ENCODE results near the gene DENND4B. TPM values are rescaled to one million over a fixed set of nuclear protein-coding genes. Genes with fewer than 3 reads are reported as not detected.

Gene DENND4B
- total and polyA plus RNA-seq, 2 of the 4 experiments (the other 2 are of a cell fraction): 1.8 to 25.2 TPM

DNA sequence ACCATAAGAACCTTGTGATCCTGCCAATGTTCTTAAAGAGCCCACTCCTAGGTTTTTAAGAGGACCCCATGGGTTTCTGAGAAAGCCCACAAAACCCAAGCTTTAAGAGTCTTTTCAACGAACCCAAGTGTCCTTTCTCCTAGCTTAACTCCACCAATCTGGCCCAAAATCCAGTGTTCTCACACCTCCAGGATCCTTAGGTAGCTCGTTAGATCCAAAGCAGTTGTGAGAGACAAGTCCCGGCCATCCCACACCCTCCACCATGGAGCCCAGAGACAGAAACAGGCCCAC lies 1.7 kb downstream of the DENND4B start:
- Histone ChIP-seq H4K91ac (ENCODE audit: insufficient read depth, low read depth, low read length) (no peak overlapping the region), H3K9me3 (ENCODE audit: control insufficient read depth, insufficient read depth, low read length) (no peaks in the 10 kb centered on the region), H3K36me3 (ENCODE audit: control insufficient read depth, insufficient read depth, low read length) (peaks cover 44% of the 10 kb centered on the region), H3K23ac (ENCODE audit: low read depth, low read length) (0 out of 2 replicates have a peak overlapping the region, but pooled peaks have one; percentile 43), H3K18ac (ENCODE audit: low read depth, low read length) (no peak overlapping the region), H2BK20ac (ENCODE audit: low read depth, low read length) (no peak overlapping the region), H2BK15ac (ENCODE audit: low read depth, low read length) (peak overlapping the region; percentile 21; the same call in 1 of the 3 replicates), H3K14ac (replicated peaks; ENCODE audit: low read depth, low read length) (peak overlapping the region; percentile 48), H4K5ac (ENCODE audit: low read depth, low read length) (no peak overlapping the region), H3K79me1 (ENCODE audit: low read depth in 1 of 2, low read length in 2 of 2) (peaks cover 15 to 56% of the 10 kb centered on the region in 2 experiments), H2AK5ac (ENCODE audit: low read depth, low read length) (no peak overlapping the region), H2BK5ac (ENCODE audit: low read depth, low read length, poor library complexity, severe bottlenecking) (no peak overlapping the region), H4K20me1 (ENCODE audit: insufficient read depth, low read length) (peaks cover 11% of the 10 kb centered on the region), H2AFZ (replicated peaks; ENCODE audit: low read length, poor library complexity) (no peak overlapping the region), H3K4me2 (ENCODE audit: low read depth, low read length) (peak overlapping the region; percentile 100; the same call in 1 of the 2 replicates), H3K56ac (ENCODE audit: extremely low read depth, insufficient read depth, low read length) (no peak overlapping the region), H3K27me3 (ENCODE audit: control insufficient read depth, insufficient read depth, low read length) (no peaks in the 10 kb centered on the region), H2AK9ac (replicated peaks; ENCODE audit: low read depth, low read length, poor library complexity) (peak overlapping the region; percentile 99), H3K9ac (ENCODE audit: low read depth, low read length) (peak overlapping the region; percentile 98; the same call in 1 of the 2 replicates), H4K8ac (ENCODE audit: low read depth in 2 of 2, low read length in 2 of 2) (peak overlapping the region in 1 of 2 experiments; percentile 21; a peak in 2 of 4 replicates), H3K4ac (ENCODE audit: low read depth, low read length) (no peak overlapping the region; the same call in 1 of the 2 replicates), H3K9me1 (ENCODE audit: insufficient read depth, low read length) (peaks cover 18% of the 10 kb centered on the region; the same call in 1 of the 2 replicates), H3K27ac (ENCODE audit: insufficient read depth, low read length) (no peak overlapping the region), H2BK120ac (ENCODE audit: low read depth, low read length) (0 out of 2 replicates have a peak overlapping the region, but pooled peaks have one; percentile 13), H3K4me3 (ENCODE audit: insufficient read depth, low read depth, low read length) (no peak overlapping the region), H3K4me1 (ENCODE audit: control insufficient read depth, insufficient read depth, low read length) (peaks cover 9% of the 10 kb centered on the region)
- intact Hi-C loops (cut with micrococcal nuclease): no loop called here
- no TSS peak for BruUV-seq (replicated peaks)
- dilution Hi-C loops (cut with HindIII; ENCODE audit: low sequenced_read_pairs, unreplicated experiment): no loop called here
- 100% methylated on average over 1 of the region's 3 CpGs; no CpG with 5 or more reads in 1 of the 2 experiments for WGBS, 2 experiments (ENCODE audit: extremely low coverage in 2 of 2, insufficient read length in 1 of 2)
- TF ChIP-seq MAFK (IDR thresholded peaks at IDR 0.05; ENCODE audit: low read depth, low read length) (no peak), RFX5 (IDR thresholded peaks at IDR 0.05; ENCODE audit: low read depth, low read length) (no peak), MXI1 (IDR thresholded peaks at IDR 0.05; ENCODE audit: borderline replicate concordance, low read depth, low read length) (no peak), BHLHE40 (IDR thresholded peaks at IDR 0.05; ENCODE audit: low read depth, low read length) (no peak), POLR2A (IDR thresholded peaks at IDR 0.05; ENCODE audit: low read depth, low read length) (no peak), RCOR1 (IDR thresholded peaks at IDR 0.05; ENCODE audit: insufficient replicate concordance, low read length) (no peak), NFE2L2 (IDR thresholded peaks at IDR 0.05; ENCODE audit: low read depth, low read length) (no peak), CEBPB (IDR thresholded peaks at IDR 0.05; ENCODE audit: low read depth, low read length) (no peak), MAZ (IDR thresholded peaks at IDR 0.05; ENCODE audit: borderline replicate concordance, low read depth, low read length) (no peak)
- TF ChIP-seq, protein P1, sequence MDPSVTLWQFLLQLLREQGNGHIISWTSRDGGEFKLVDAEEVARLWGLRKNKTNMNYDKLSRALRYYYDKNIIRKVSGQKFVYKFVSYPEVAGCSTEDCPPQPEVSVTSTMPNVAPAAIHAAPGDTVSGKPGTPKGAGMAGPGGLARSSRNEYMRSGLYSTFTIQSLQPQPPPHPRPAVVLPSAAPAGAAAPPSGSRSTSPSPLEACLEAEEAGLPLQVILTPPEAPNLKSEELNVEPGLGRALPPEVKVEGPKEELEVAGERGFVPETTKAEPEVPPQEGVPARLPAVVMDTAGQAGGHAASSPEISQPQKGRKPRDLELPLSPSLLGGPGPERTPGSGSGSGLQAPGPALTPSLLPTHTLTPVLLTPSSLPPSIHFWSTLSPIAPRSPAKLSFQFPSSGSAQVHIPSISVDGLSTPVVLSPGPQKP (IDR thresholded peaks at IDR 0.05; ENCODE audit: borderline replicate concordance, low read depth, low read length): no peak
- DNase-seq: no peak
- no peak for ATAC-seq (ENCODE audit: low read depth)
- in situ Hi-C loops (cut with MboI; ENCODE audit: low sequenced_read_pairs): loop anchor here (5.0 kb wide), 1 partner anchor 147 kb away; no protein-coding TSS in a partner anchor
- CTCF ChIA-PET: no interaction called here
- POLR2A ChIA-PET (ENCODE audit: unreplicated experiment): interaction anchor here (0.6 kb wide), 1 partner anchor 499 kb away, joined by 3 read pairs; no protein-coding TSS in a partner anchor
